Suprapubic skin (tissue), 4 donors: ENCODE measurements around the gene HECW1.

Experiments used
- CTCF ChIP-seq, 2 donors: fragments of 200-600 bp in 1 of 2; fragments of 450-650 bp in 1 of 2; sonication (generic) in 1 of 2; IDR thresholded peaks; one replicate each; pipeline ENCODE4 v1.5.1; 2016 to 2019; ENCODE audit warnings: antibody characterized with exemption in 2 of 2, mild to moderate bottlenecking in 1 of 2, moderate library complexity in 1 of 2
- EP300 ChIP-seq: sonication (generic); formaldehyde crosslinking; IDR thresholded peaks from one replicate; pipeline ENCODE4 v1.6.1; 2017; ENCODE audit warnings: antibody characterized with exemption
- POLR2A ChIP-seq, 2 donors: fragments of 450-650 bp; IDR thresholded peaks; one replicate each; pipeline ENCODE4 v1.6.1; 2017; ENCODE audit warnings: antibody characterized with exemption in 2 of 2, mild to moderate bottlenecking in 2 of 2, moderate library complexity in 2 of 2
- POLR2AphosphoS5 ChIP-seq, 3 donors: sonication (generic); formaldehyde crosslinking; IDR thresholded peaks; one replicate each; pipeline ENCODE4 v1.6.1; 2017; ENCODE audit warnings: antibody characterized with exemption in 3 of 3

DNA sequence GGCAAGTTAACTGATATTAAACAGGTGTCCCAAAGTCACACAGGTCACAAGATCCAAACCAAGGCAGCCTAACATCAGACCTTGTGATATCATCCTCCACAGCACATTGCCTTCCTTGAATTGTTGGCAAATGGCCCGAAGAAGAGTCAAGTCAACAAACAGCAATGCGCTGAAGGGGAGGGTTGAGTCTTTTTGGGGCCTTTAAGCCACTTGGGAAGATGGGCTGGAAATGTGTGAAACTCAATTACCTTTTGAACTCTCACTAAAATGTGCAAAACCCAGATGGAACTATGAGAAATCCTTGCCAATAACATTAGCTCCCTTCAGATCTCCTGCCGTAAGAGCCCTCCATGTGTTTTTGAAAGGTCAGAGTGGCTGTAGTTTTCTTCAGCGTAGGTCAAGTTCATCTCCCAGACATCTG, 422.6 kb downstream of the HECW1 start:
- TF ChIP-seq POLR2A (IDR thresholded peaks at IDR 0.05) (no peak), EP300 (no peak), CTCF (IDR thresholded peaks at IDR 0.05) (no peak), POLR2AphosphoS5 (IDR thresholded peaks at IDR 0.05) (no peak)
